HUES64 (cell line): ENCODE data around the gene ATP6V0A1.

ENCODE experiments used
- H3K27ac ChIP-seq: 2 replicates; pipeline ENCODE4 v1.7.0; 2013; ENCODE audit warnings: low read depth, low read length, inconsistent platforms
- H3K27me3 ChIP-seq: 2 replicates; pipeline ENCODE4 v1.6.1; 2013; ENCODE audit warnings: mild to moderate bottlenecking, low read length; ENCODE audit not compliant: insufficient read depth
- H3K36me3 ChIP-seq: 2 replicates; pipeline ENCODE4 v1.6.1; 2013; ENCODE audit warnings: mild to moderate bottlenecking, low read length; ENCODE audit not compliant: insufficient read depth
- H3K4me1 ChIP-seq: 2 replicates; pipeline ENCODE4 v1.6.1; 2013; ENCODE audit warnings: mild to moderate bottlenecking, low read length, moderate library complexity; ENCODE audit not compliant: insufficient read depth
- H3K4me3 ChIP-seq: 2 replicates; pipeline ENCODE4 v1.5.1; 2013; ENCODE audit warnings: mild to moderate bottlenecking, low read length, moderate library complexity
- H3K9ac ChIP-seq: 2 replicates; pipeline ENCODE4 v1.6.1; 2013; ENCODE audit warnings: mild to moderate bottlenecking, low read depth, low read length
- H3K9me3 ChIP-seq: 2 replicates; pipeline ENCODE4 v1.6.1; 2013; ENCODE audit warnings: low read depth, low read length; ENCODE audit not compliant: insufficient read depth
- WGBS: fragments of 150-250, 120-280 bp; methylation state at CpG from one replicate; pipeline ENCODE4 v1.1.7; 2013; ENCODE audit warnings: missing lambda C conversion rate; 5-methylcytosine and 5-hydroxymethylcytosine counted together

ATP6V0A1 gene

DNA sequence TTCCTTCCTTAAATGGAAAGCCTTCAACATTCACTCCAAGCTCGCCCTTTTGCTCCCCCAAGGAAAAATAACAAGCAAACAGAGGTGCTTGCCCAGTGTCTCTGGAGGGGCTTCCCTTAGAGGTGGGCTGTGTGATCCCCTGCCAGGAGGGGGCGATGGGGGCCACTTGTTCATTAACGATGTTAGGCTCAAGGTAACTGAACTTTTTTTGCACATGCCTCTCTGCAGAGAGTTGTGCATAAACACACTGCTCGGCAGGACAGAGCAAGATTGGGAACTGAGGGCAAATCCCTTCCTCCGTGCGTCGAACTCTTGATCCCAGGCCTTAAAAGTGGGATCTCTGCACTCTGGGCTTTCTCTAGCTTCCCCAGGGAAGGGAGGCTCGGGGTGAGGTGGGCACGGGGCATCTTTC, 61.9 kb downstream of the ATP6V0A1 start:
- Histone ChIP-seq H3K9me3 (no peaks in the 10 kb centered on the region), H3K4me3 (no peak overlapping the region), H3K27ac (peak overlapping the region; percentile 94), H3K9ac (peak overlapping the region; percentile 69; the same call in 1 of the 2 replicates), H3K4me1 (peaks cover 23% of the 10 kb centered on the region), H3K27me3 (no peaks in the 10 kb centered on the region), H3K36me3 (peaks cover 14% of the 10 kb centered on the region)
- whole genome bisulfite sequencing: 51% methylated on average over 9 of the region's 9 CpGs

DNA sequence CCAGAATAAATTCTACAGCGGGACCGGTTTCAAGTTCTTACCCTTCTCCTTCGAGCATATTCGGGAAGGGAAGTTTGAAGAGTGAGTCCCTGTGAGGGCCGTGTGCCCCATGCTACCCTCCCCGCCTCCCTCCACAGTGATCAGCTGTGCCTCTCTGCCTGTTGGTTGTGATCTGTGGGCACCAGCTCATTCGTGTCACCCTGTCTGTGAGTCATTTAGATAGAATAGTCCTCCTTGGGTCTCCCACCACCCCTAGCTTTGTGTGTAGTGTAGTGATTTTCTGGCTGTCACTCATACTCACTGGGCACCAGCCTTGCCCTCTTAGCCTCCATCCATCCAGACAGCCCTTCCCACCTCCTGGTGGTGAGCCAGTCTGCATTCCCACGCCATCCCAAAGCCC, 62.4 kb downstream of the ATP6V0A1 start:
- Histone ChIP-seq H3K27ac (no peak overlapping the region), H3K4me3 (no peak overlapping the region), H3K9me3 (no peaks in the 10 kb centered on the region), H3K4me1 (peaks cover 23% of the 10 kb centered on the region), H3K27me3 (no peaks in the 10 kb centered on the region), H3K9ac (no peak overlapping the region), H3K36me3 (peaks cover 14% of the 10 kb centered on the region)
- 94% methylated on average over 7 of the region's 8 CpGs for WGBS

DNA sequence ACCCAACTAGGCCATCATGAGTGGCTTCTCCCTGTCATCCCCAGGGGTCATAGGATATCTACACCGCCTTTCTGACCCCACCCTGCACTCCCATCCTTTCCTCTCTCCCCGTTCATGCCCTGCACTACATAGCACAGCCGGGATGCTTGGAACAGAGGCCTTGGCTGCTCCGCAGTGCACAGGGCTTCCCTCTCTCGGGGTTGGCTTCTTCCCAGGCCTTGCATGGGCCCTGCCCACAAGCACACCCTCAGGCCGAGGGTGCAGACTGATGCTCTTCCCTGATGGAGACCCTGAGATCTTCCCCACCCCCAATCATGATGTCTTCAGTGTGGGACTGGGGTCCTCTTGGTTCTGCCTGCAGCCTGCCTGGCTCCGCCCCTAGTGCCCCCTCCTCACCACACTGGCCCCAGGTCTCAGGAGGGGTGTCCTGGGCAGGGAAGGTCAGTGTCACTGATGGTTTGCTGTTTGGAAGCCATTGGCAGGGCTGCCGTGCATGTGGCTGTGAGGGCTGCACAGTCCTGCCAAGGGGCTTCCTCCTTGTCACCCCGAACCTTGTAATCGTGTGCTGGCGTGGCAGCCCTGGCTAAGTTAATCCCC, 63.1 kb downstream of the ATP6V0A1 start:
- Histone ChIP-seq H3K4me3 (no peak overlapping the region), H3K4me1 (peaks cover 23% of the 10 kb centered on the region), H3K9ac (no peak overlapping the region), H3K9me3 (no peaks in the 10 kb centered on the region), H3K27ac (no peak overlapping the region), H3K27me3 (no peaks in the 10 kb centered on the region), H3K36me3 (peaks cover 12% of the 10 kb centered on the region)
- WGBS: 93% methylated on average over 11 of the region's 11 CpGs

DNA sequence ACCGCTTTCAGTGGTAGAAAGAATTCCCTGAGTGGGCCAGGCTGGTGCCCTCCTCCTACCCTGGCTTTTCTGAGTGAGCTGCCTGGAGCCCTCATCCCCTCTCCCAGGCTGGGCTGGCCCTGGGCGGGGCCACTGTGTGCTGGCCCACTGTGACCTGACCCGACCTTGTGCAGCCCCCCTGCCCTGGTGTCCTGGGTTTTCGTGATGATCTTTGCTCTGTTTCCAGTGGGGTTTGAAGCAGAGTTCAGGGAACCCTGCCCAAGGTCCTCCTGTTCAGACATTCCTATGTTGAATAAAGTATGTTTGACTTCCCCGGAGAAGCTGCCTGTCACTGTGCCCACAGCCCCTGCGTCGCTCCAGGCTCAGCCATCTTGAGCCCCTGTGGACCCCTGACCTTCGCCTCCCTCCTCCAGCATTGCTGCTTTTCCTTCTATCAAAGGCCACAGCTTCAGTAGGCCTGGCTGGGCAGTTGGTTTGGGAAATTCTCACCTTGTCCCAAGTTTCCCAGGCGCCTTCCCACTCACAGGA, 63.6 kb downstream of the ATP6V0A1 start:
- peaks cover 11% of the 10 kb centered on the region for H3K36me3 ChIP-seq
- H3K4me1 ChIP-seq: peaks cover 23% of the 10 kb centered on the region
- WGBS: 87% methylated on average over 9 of the region's 9 CpGs
- H3K9ac ChIP-seq: no peak overlapping the region
- no peaks in the 10 kb centered on the region for H3K9me3 ChIP-seq
- H3K27me3 ChIP-seq: no peaks in the 10 kb centered on the region
- H3K4me3 ChIP-seq: no peak overlapping the region
- no peak overlapping the region for H3K27ac ChIP-seq

DNA sequence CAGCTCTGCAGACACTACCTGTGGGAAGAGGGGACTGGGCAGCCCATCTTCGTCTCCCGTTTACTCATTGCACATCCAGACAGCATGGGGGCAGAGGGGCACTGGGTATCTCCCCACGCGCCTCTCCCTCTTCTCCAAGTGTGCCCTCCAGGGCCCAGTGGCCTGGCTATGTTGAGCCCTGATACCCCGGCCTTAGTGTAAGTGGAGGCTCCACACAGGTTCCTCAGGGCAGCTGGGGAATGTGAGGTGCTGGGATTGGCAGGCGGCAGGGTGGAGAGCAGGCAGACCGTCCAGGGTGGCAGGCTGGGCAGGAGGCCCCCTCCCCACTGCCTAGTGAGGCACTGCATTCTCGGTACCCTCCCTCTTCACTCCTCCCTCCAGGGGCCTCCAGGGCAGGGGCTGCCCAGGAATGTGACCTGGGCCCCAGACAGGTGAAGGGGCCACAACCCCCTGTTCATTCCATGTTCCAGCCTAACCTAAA, 64.2 kb downstream of the ATP6V0A1 start:
- Histone ChIP-seq H3K4me1 (peaks cover 23% of the 10 kb centered on the region), H3K9me3 (no peaks in the 10 kb centered on the region), H3K27me3 (no peaks in the 10 kb centered on the region), H3K9ac (no peak overlapping the region), H3K4me3 (no peak overlapping the region), H3K27ac (no peak overlapping the region), H3K36me3 (peaks cover 11% of the 10 kb centered on the region)
- 90% methylated on average over 8 of the region's 8 CpGs for WGBS

DNA sequence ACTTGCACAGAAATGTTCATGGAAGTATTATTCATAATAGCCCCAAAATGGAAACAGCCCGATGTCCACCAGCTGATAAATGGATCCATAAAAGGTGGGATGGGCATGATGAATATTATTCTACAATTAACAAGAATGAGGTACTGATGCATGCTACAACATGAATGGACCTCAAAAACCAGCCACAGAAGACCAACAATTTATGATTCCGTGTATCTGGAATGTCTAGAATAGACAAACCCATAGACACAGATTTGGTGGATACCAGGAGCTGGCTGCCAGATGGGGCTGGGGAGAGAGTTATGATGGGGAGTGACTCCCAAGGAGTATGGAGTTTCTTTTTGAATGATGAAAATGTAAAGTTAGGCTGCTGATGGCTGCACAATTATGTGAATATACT, 66.5 kb downstream of the ATP6V0A1 start:
- peaks cover under 1% of the 10 kb centered on the region; the same call in 1 of the 2 replicates for H3K27me3 ChIP-seq
- H3K27ac ChIP-seq: no peak overlapping the region
- no peaks in the 10 kb centered on the region for H3K9me3 ChIP-seq
- H3K4me1 ChIP-seq: peaks cover 6% of the 10 kb centered on the region
- H3K9ac ChIP-seq: no peak overlapping the region
- no peak overlapping the region for H3K4me3 ChIP-seq
- WGBS: 93% methylated on average over 2 of the region's 2 CpGs
- H3K36me3 ChIP-seq: peaks cover 7% of the 10 kb centered on the region

DNA sequence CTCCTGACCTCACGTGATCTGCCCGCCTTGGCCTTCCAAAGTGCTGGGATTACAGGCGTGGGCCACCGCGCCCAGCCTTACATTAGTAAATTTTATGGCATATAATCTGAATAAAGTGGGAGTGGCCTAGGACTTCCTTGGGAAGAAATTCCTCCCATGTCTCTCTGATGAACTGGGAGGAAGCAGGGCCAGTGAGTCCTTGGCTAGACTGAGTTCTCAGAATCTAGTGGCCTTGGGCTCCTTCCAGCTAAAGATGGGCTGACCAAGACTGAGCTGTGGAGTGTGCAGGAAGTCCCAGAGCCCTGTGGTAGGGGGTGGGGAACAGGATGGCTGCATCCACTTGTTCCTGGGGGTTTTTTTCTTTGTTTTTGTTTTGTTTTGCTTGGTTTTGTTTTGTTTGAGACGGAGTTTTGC, 67.4 kb downstream of the ATP6V0A1 start:
- Histone ChIP-seq H3K36me3 (peaks cover 6% of the 10 kb centered on the region), H3K9me3 (no peaks in the 10 kb centered on the region), H3K4me3 (no peak overlapping the region), H3K27me3 (peaks cover 7% of the 10 kb centered on the region), H3K9ac (no peak overlapping the region), H3K27ac (no peak overlapping the region), H3K4me1 (no peaks in the 10 kb centered on the region; the same call in 1 of the 2 replicates)
- WGBS: 98% methylated on average over 6 of the region's 6 CpGs

DNA sequence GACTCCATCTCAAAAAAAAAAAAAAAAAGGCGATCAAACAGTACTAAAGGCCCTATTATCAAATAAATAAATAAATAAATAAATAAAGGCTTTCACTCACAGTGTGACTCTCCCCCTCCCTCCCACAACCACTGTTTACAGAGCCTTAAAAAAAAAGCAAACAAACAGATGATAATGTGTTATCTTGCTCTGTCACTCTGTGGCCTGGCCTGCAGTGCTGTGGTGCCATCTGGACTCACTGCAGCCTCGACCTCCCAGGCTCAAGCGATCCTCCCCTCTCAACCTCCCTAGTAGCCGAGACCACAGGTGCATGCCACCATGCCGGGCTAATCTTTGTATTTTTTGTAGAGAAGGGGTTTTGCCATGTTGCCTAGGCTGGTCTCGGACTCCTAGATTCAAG, 69.3 kb downstream of the ATP6V0A1 start:
- Histone ChIP-seq H3K9me3 (no peaks in the 10 kb centered on the region), H3K4me3 (no peak overlapping the region), H3K9ac (no peak overlapping the region), H3K36me3 (no peaks in the 10 kb centered on the region), H3K4me1 (no peaks in the 10 kb centered on the region), H3K27ac (no peak overlapping the region), H3K27me3 (peaks cover 14% of the 10 kb centered on the region)
- 88% methylated on average over 5 of the region's 6 CpGs for WGBS

DNA sequence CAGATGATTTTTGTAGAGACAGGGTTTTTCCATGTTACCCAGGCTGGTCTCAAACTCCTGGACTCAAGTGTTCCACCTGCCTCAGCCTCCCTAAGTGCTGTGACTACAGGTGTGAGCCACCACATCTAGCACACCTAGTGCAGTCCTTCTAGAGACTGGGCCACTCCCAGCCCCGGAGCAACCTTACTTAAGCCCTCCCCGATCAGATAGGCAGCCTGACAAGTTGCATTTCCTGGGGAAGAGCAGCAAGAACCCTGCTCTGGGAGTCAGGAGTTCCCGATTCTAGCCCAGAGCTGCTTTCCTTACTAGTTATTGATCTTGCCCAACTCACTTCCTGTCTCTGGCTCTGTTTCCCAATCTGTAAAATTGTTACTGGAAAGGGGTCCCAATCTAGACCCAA, 70.4 kb downstream of the ATP6V0A1 start:
- no peak overlapping the region for H3K27ac ChIP-seq

DNA sequence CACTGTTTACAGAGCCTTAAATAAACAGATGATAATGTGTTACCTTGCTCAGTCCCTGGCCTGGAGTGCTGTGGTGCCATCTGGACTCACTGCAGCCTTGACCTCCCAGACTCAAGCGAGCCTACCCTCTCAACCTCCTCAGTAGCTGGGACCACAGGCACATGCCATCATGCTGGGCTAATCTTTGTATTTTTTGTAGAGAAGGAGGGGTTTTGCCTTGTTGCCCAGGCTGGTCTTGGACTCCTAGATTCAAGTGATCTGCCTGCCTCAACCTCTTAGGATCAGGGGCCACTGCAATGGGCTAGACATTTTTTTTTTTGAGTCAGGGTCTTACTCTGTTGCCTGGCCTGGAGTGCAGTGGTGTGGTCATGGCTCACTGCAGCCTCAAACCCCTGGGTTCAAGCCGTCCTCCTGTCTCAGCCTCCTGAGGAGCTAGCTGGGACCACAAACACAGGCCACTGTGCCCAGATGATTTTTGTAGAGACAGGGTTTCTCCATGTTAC, 72.3 kb downstream of the ATP6V0A1 start:
- 72% methylated on average over 2 of the region's 2 CpGs for WGBS
- no peaks in the 10 kb centered on the region for H3K36me3 ChIP-seq
- H3K4me3 ChIP-seq: no peak overlapping the region
- no peak overlapping the region for H3K9ac ChIP-seq
- H3K9me3 ChIP-seq: no peaks in the 10 kb centered on the region
- no peak overlapping the region for H3K27ac ChIP-seq
- H3K27me3 ChIP-seq: peaks cover 23% of the 10 kb centered on the region
- peaks cover 3% of the 10 kb centered on the region; the same call in 1 of the 2 replicates for H3K4me1 ChIP-seq

More for the DNA sequence above, 70.4 kb downstream of the ATP6V0A1 start:
- 90% methylated on average over 3 of the region's 3 CpGs for WGBS
- Histone ChIP-seq H3K9ac (no peak overlapping the region), H3K27me3 (peaks cover 23% of the 10 kb centered on the region), H3K36me3 (no peaks in the 10 kb centered on the region), H3K9me3 (no peaks in the 10 kb centered on the region), H3K4me3 (no peak overlapping the region), H3K4me1 (no peaks in the 10 kb centered on the region)

DNA sequence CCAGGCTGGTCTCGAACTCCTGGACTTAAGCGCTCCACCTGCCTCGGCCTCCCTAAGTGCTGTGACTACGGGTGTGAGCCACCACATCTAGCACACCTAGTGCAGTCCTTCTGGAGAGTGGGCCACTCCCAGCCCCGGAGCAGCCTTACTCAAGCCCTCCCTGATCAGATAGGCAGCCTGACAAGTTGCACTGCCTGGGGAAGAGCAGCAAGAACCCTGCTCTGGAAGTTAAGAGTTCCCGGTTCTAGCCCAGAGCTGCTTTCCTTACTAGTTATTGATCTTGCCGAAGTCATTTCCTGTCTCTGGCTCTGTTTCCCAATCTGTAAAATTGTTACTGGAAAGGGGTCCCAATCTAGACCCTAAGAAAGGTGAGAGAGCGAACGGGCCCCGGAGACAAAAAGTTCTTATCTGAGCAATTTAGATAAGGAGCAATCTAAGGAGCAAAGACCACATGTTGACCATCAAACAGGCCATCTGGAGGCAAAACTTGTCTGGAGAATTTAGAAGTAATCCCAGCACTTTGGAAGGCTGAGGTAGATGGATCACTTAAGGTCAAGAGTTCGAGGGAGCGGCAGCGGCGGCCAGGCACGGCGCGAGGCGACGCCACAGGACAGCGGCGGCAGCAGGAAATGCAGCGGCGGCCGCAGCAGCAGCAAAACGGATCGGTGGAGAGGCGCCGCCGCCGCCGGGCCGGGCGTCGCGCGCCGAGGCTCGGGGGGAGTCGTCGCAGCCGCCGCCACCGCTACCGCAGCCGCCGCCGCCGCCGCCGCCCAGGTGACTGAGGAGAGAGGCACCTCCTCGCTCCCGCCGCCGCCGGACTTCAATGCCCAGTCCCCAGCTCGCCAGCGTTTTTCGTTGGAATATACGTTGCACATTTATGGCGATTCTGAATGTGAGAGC, 73.0 kb downstream of the ATP6V0A1 start:
- Histone ChIP-seq H3K27me3 (peaks cover 23% of the 10 kb centered on the region), H3K36me3 (no peaks in the 10 kb centered on the region), H3K27ac (no peak overlapping the region), H3K4me1 (peaks cover 3% of the 10 kb centered on the region; the same call in 1 of the 2 replicates), H3K4me3 (peak overlapping the region; percentile 48), H3K9ac (no peak overlapping the region), H3K9me3 (no peaks in the 10 kb centered on the region)
- 17% methylated on average over 60 of the region's 60 CpGs for WGBS
